WTC11 (cell line): ENCODE results near the gene TMEM95.

Experiments used
- CBFB ChIP-seq: sonication (generic); formaldehyde crosslinking; IDR thresholded peaks from 2 replicates; pipeline ENCODE4 v1.8.1; 2022; ENCODE audit warnings: mild to moderate bottlenecking, low read depth, missing genetic modification reagents
- CREB1 ChIP-seq: sonication (generic); formaldehyde crosslinking; IDR thresholded peaks from 2 replicates; pipeline ENCODE4 v1.8.0; 2023; ENCODE audit warnings: mild to moderate bottlenecking, missing genetic modification reagents
- CTCF ChIP-seq: fragments of 200-600 bp; IDR thresholded peaks from 2 replicates; pipeline ENCODE4 v1.8.0; 2022; ENCODE audit warnings: antibody characterized with exemption
- MAX ChIP-seq: sonication (generic); formaldehyde crosslinking; IDR thresholded peaks from 2 replicates; pipeline ENCODE4 v1.8.0; 2022; ENCODE audit warnings: mild to moderate bottlenecking, missing genetic modification reagents
- MXD4 ChIP-seq: fragments of 250-450 bp; sonication (Bioruptor Pico); IDR thresholded peaks from 2 replicates; pipeline ENCODE4 v1.8.0; 2021; ENCODE audit warnings: mild to moderate bottlenecking, moderate library complexity, borderline replicate concordance
- NFATC4 ChIP-seq: fragments of 250-450 bp; sonication (Bioruptor Pico); IDR thresholded peaks from 2 replicates; pipeline ENCODE4 v1.9.0; 2021; ENCODE audit warnings: mild to moderate bottlenecking
- NR2C2 ChIP-seq: sonication (generic); formaldehyde crosslinking; IDR thresholded peaks from 2 replicates; pipeline ENCODE4 v1.8.0; 2022; ENCODE audit warnings: mild to moderate bottlenecking, missing genetic modification reagents
- NR3C1 ChIP-seq: sonication (generic); formaldehyde crosslinking; conservative IDR thresholded peaks from 2 replicates; pipeline ENCODE4 v1.8.1; 2023; ENCODE audit warnings: low read depth, mild to moderate bottlenecking, missing genetic modification reagents
- USF2 ChIP-seq: sonication (generic); formaldehyde crosslinking; IDR thresholded peaks from 2 replicates; pipeline ENCODE4 v1.8.1; 2023; ENCODE audit warnings: mild to moderate bottlenecking, missing genetic modification reagents, moderate library complexity
- ZNF138 ChIP-seq: sonication (generic); formaldehyde crosslinking; conservative IDR thresholded peaks from 2 replicates; pipeline ENCODE4 v1.8.1; 2022; ENCODE audit warnings: mild to moderate bottlenecking, moderate library complexity, missing genetic modification reagents
- ZNF219 ChIP-seq: sonication (generic); formaldehyde crosslinking; IDR thresholded peaks from 2 replicates; pipeline ENCODE4 v1.8.0; 2023; ENCODE audit warnings: missing genetic modification reagents, mild to moderate bottlenecking, borderline replicate concordance
- ZNF263 ChIP-seq: sonication (generic); formaldehyde crosslinking; IDR thresholded peaks from 2 replicates; pipeline ENCODE4 v1.8.1; 2022; ENCODE audit warnings: low read depth, mild to moderate bottlenecking, moderate library complexity, missing genetic modification reagents
- ZNF281 ChIP-seq: sonication (generic); formaldehyde crosslinking; IDR thresholded peaks from 2 replicates; pipeline ENCODE4 v1.8.0; 2023; ENCODE audit warnings: mild to moderate bottlenecking, missing genetic modification reagents

GRCh38 chr17:7313890-7314718 lies 40.9 kb upstream of the TMEM95 start:
- TF ChIP-seq ZNF219 (CRISPR knock-in tag) (no peak), ZNF281 (CRISPR knock-in tag) (no peak), NR2C2 (CRISPR knock-in tag) (no peak), CTCF (no peak), NFATC4 (no peak), CREB1 (CRISPR knock-in tag) (no peak), CBFB (CRISPR knock-in tag) (no peak), MXD4 (CRISPR knock-in tag) (no peak), ZNF138 (CRISPR knock-in tag) (no peak), USF2 (CRISPR knock-in tag) (no peak), NR3C1 (no peak), MAX (no peak), ZNF263 (CRISPR knock-in tag) (no peak)
